ENCODE measurements around the gene AP5S1.
"Not testable (repeated sequence)": the region's sequence is repeated elsewhere in the genome, so short reads cannot be mapped to it uniquely, and the experiment has no call there.

The AP5S1 gene

DNA sequence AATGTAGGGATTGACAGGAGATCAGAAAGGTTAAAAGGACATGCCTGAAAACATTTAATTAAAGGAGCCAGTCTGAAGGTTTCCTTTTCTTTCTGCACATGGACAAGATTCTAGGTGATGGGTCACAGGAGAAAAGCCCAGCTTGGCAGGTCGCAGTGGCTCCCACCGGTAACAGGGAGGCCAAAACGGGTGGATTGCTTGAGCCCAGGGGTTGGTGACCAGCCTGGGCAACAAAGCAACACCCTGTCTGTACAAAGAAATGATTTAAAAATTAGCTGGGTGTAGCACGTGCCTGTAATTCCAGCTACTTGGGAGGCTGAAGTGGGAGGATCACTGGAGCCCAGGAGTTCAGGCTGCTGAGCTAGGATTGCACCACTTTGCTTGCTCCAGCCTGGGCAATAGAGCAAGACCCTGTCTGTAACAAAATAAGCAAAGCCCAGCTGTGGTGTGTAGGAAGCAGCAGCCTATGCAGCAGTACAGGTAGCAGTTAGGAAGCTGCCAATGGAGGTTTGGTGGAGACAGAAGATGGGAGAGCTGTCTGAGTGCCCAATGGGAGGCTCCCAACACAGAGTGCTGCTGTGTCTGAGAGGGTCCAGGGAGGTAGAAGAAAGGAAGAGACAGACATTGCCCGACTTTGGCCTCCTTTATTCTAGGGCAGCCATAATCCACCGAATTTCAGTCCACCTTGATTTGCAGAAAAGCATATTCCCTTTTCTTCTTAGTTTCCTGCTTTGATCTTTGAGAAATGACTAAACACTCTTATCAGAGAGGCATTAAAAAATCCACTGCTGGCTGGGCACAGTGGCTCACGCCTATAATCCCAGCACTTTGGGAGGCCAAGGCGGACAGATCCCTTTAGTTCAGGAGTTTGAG is 7.1 kb upstream of the AP5S1 start:
- no peak for DNase-seq (ENCODE audit: low read depth in 2 of 2)

DNA sequence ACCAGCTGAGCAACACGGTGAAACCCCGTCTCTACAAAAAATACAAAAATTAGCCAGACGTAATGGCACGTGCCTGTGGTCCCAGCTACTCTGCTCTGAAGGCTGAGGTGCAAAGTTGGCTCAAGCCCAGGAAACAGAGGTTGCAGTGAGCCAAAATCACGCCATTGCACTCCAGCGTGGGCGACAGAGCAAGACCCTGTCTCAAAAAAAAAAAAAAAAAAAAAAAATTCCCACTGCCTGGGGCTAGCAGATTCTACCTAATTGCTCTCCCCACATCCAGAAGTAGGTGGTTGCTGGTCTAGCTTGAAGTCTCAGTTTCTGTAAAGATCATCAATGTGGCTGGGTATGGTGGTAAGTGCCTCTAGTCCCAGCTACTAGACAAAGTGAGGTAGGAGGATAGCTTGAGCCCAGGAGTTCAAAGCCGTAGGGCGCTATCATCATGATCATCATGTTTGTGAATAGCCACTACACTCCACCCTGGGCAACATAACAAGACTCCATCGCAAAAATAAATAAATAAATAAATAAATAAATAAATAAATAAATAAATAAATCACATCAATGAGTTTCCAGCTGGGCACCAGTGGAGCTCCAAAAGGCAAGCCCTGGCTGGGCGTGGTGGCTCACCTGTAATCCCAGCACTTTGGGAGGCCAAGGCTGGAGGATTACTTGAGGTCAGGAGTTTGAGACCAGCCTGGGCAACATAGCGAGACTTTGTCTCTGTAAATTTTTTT is 6.3 kb upstream of the AP5S1 start:
- no peak for DNase-seq (ENCODE audit: low read depth in 2 of 2)

DNA sequence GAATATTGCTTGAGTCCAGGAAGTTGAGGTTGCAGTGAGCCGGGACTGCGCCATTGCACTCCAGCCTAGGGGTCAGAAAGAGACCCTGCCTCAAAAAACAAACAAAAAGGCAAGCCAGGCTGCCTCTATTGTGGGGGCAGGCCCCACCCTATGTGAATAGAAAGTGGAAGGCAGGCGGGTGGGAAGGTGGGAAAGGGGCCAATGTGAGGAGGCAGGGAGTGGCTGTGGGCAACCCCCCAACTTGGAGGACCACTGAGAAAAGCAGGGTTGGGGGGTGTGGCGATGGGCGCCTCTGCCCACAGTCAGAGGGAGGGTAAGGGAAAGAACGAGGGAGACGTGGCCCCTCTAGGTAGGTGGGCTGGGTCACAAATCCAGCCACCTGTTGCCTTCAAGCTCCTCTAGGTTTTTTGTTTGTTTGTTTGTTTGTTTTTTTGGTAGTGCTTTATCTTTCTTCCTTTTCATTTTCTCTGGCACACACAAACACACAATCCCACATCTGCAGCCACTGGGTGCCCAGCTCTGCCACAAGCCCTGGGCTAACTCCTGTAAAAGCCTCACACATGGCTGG is 5.3 kb upstream of the AP5S1 start:
- DNase-seq (ENCODE audit: low read depth in 2 of 2): no peak

DNA sequence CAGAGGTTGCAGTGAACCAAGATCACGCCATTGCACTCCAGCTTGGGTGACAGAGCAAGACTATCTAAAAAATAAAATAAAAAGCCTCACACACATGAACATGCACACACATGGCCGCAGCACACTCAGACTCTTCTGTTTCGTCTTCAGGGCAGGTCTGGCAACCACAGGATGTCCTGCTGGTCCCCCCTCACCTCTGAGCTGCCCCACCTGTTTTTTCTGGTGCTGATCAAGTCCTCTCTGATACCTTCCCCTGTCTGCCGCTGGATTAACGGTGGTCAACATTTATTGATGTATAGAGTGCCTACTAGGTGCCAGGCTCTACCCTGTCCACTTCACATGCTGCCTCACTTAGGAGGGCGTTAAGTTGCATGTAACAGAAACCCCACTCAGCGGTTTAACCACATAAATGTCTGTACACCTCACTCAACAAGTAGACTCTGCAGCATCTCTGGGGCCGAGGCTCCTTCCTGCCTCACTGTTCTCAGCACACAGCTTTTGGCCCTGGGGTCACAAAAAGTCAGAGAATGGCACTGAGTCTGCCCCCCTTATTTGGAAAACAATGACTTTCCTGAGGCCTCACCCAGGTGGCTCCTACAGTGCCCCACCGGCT is 4.5 kb upstream of the AP5S1 start:
- no peak for DNase-seq (ENCODE audit: low read depth in 2 of 2)

DNA sequence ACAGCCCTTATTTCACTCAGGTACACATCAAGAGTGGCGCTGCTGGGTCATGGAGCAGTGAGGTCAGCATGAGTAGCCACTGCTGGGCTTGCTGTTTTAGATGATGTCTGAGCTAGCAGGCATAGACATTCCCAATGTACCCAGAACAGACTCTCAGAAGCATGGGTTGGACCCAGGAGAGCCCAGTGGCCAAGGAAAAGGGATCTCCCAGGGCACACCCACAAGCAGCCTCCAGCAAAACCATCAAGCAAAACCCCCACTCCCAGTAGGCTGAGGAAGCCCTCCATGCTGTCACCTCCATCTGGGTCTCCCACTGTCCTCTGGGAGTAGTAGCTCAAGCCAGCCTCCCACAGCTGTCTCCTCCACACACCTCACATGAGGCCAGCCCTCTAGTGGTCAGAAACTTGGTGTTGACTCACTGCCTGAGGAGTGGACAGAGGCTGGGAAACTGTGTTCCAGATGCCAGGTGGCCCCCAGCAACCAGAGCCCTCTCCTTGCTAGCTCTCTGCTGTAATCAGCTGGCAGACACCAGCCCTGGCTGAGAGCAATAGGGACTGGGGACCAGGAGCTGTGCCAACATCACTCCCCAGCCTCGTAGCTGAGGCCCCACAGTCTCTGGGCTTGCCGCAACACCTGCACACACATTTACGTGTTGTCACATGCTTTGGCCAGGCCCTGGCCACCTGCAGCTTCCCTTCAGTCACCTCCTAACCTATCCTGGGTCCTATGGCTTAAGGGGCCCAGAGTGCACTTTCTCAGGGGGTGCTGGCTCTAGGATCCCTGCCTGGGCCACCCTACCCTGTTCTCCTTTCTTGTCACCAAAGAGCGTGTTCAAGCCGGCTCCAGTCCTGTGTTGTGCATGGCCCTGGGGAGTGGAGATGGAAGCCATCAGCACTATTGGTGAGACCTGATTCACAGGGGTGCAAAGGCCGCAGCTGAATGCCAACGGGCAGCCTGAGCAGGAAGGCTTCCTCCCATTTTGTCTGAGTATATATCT is 1.9 kb upstream of the AP5S1 start:
- DNase-seq (ENCODE audit: low read depth in 2 of 2): no peak

DNA sequence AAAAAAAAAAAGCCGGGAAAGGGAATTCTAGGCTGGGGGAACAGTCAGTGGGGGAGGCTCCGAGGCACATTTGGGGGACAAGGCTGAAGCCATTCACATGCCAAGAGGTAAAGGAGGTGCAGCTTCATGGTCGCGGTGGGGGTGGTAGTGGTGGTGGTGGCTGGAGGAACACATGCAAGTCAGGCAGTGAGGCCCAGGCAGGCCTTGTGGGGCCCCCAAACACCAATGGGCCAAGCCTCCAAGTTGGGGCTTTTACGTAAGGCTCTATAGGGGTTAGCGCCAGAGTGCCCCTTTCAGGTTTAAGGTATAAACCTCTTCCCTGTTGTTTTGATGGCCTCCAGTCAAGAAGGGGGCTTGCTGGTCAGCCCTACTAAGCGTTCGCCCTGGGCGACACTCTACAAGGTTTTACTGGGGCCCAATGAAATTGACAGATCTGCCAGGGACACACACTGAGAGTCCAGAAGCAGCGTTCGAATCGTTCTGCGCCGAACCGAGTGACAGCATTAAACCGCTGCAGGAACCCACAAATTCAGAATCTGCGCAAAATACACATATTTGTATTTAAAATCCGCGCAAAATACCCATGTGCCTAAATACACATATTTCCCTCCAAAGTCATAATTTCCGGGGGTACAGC is 818 bp upstream of the AP5S1 start:
- DNase-seq (ENCODE audit: low read depth in 2 of 2): no peak

DNA sequence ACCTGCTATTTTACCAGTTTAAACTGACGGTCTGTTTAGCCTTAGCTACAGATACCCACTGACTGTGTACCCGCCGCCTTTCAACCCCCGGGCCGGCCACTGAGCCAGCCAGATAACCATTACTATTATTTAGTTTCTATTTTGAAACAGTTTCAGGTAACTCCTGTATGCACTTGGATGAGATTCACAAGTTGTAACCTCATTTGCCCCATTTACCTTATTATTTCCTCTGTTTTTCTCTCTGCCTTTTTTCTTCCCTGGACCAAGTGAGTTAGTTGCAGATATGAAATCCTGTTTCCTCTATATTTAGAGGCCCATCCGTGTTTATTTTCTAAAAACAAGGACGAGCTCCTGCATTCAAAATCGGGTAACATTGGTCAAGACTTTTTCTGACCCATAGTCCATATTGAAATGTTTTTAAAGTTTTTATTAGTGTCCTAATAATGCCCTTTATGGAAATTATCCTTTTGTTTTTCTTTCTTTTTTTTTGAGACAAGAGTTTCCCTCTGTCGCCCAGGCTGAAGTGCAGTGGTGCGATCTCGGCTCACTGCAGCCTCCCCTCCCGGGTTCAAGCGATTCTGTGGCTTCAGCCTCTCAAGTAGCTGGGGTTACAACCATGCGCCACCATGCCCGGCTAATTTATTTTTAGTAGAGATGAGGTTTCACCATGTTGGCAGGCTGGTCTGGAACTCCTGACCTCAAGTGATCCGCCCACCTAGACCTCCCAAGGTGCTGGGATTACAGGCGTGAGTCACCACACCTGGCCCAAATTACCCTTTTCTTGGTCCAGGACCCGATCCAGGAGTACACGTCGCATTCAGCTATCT is 767 bp downstream of the AP5S1 start:
- DNase-seq (ENCODE audit: low read depth in 2 of 2): no peak

DNA sequence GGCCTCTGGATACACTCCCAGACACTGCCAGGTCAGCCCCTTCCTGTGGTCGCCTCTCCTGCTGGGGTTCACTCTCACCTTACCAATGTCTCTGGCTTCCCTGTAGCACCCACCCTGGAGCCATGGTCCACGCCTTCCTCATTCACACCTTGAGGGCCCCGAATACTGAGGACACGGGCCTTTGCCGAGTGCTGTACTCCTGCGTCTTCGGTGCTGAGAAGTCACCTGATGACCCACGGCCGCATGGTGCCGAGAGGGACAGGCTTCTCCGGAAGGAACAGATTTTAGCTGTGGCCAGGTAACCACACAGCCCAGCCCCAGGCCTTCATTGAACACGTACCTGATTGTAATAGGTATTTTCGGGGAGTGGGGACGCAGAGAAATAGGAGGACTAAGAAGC is 1.6 kb downstream of the AP5S1 start:
- DNase-seq (ENCODE audit: low read depth in 2 of 2): no peak

DNA sequence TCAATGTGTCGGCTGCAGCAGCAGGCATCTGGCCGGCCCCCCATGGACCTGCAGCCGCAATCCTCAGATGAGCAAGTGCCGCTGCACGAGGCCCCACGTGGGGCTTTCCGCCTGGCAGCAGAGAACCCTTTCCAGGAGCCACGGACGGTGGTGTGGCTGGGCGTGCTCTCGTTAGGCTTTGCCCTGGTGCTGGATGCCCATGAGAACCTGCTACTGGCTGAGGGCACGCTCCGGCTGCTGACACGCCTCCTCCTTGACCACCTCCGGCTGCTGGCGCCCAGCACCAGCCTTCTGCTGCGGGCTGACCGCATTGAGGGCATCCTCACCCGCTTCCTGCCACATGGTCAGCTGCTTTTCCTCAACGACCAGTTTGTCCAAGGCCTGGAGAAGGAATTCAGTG is 3.5 kb downstream of the AP5S1 start:
- DNase-seq (ENCODE audit: low read depth in 2 of 2): no peak

DNA sequence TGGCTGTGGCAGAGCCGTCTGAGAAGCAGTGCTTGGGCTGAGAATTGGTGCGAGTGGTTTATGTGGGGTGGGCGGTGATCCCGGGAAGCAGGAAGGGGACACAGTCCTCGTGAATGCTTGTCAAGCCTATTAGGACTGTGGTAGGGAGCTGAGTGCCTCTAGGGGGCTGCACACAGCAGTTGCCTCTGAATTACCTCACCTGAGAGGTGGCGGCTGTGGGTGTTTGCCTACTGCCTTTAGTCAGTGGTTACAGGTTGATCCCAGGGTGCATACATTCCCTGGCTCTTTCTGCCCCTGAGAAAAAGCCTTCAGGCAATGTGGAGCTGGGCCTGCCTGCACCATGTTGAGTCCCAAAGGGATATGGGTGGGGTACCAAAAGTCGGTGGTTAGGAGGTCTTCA is 5.2 kb downstream of the AP5S1 start:
- DNase-seq (ENCODE audit: low read depth in 2 of 2): no peak

DNA sequence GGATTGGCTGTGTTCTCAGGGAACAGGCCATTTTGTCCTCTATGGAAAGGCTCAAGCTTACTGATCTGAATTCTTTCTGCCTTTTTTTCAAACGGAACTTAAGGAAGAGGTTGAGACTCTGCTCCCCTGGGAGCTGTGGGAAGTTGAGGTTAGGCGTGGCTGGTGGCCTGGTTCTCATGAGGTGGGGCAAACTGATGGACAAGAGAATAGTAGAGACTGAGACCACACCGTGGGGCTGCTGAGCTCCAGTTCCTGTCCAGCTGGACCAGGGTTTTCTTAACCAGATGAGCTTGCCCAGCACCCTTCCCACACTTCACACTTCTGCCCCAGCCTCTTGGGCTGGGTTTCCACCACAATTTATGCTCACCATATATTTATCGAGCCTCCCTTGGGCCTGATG is 6.1 kb downstream of the AP5S1 start:
- no peak for DNase-seq (ENCODE audit: low read depth in 2 of 2)

DNA sequence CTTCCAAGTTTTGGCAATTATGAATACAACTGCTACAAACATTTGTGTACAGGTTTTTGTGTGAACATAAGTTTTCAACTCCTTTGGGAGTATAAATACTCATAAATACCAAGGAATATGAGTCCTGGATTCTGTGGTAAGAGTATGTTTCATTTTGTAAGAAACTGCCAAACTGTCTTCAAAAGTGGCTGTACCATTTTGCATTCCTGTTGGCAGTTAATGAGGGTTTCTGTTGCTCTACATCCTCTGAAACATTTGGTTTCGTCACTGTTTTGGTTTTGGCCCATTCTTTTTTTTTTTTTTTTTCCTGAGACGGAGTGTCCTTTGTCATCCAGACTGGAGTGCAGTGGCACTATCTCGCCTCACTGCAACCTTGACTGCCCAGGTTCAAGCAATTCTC is 8.5 kb downstream of the AP5S1 start:
- DNase-seq (ENCODE audit: low read depth in 2 of 2): no peak

DNA sequence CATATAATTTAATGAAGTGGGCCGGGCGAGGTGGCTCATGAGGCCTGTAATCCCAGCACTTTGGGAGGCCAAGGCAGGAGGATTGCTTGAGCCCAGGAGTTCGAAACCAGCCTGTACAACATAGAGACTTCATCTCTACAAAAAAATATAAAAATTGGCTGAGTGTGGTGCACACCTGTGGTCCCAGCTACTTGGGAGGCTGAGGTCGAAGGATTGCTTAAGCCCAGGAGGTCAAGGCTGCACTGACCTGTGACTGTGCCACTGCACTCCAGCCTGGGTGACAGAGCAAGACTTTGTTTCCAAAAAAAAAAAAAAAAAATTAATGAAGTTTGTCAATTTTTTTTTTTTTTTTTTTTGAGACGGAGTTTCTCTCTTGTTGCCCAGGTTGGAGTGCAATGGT is 9.5 kb downstream of the AP5S1 start:
- not testable (repeated sequence) for DNase-seq (ENCODE audit: low read depth in 2 of 2)

DNA sequence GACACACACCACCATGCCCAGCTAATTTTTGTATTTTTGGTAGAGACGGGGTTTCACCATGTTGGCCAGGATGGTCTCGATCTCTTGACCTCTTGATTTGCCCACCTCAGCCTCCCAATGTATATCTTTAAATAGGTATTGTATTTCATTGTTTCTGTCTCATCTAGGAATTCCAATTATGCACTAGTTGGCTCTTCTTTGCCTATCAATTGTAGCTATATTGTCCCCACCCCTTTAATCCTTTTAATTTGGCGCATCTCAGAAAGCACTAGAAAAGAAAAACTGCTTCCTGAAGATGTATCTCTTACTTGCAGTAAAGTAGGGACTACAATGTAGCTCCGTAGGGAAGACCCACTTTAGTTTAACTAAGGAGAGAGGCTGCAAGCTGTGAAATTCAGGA is 15.8 kb downstream of the AP5S1 start:
- no peak for DNase-seq (ENCODE audit: low read depth in 2 of 2)

DNA sequence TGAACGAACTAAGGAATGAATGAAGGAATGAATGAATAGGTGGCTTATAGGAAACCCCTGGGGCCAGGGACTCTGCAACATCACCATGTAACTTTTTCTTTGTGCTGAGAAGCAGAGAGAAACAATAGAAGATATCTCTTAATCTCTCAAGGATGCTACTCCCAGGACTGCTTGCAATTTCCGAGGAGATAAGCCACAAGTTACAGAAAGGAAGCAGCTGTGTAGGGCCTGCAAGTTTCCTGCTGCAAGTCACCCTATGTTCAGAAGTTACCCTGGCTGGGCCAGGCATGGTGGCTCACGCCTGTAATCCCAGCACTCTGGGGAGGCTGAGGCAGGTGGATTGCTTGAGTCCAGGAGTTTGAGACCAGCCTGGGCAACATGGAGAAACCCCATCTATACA is 19.0 kb downstream of the AP5S1 start:
- DNase-seq (ENCODE audit: low read depth in 2 of 2): no peak

DNA sequence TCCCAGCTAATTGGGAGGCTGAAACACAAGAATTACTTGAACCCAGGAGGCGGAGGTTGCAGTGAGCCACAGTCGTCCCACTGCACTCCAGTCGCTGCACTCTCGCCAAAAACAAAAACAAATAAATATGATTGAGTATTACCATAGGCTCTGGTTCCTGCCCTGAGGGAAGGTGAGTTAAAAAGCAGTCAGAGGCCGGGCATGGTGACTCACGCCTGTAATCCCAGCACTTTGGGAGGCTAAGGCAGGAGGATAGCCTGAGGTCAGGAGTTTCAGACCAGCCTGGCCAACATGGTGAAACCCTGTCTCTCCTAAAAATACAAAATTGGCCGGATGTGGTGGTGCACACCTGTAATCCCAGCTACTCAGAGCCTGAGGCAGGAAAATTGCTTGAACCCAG is 19.9 kb downstream of the AP5S1 start:
- not testable (repeated sequence) for DNase-seq (ENCODE audit: low read depth in 2 of 2)

DNA sequence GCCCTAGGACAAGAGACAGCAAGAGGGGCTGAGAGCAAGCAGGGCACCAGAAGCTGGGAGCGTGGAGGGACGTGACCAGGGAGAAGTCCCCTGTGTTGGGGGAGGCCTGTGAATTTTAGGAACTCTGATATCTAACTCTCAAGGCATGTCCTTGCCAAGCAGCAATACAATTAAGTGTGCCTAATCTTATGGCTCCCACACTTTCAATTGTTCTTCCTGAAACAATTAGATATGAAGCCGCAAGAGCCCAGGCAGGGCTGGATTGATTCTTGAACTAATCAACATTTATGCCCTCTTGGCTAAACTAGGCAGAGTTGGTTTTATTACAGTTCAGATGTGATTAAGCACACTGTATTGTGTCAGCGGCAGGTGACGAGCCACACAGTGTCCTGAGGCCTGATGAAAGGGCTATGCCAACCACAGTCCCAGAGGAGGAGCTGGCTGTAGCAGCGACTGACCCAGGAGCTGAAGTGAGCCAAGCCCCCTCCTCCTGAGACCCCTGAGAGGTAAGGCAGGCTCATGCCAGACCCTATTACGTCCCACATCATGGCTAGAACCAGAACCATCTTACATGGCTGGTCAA is 22.1 kb downstream of the AP5S1 start:
- no peak for DNase-seq (ENCODE audit: low read depth in 2 of 2)

DNA sequence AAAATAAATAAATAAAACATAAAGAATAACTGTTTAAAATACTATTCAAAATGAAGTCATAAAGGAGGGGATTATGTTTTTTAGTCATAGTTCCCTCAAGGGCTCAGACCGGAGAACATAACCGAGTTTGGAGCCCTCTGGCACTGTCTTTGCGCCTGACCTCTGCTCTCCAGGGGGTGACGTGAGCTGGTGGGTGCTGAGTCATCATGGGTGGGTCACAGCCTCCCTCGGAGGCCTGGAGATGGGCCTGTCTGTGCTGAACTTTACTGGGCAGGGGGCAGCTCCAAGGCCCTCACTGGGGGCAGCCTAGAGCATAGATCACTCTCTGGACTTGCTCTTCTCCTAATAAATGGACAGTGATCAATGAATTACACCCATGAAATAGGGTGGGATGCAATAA is 23.1 kb downstream of the AP5S1 start:
- DNase-seq (ENCODE audit: low read depth in 2 of 2): no peak

DNA sequence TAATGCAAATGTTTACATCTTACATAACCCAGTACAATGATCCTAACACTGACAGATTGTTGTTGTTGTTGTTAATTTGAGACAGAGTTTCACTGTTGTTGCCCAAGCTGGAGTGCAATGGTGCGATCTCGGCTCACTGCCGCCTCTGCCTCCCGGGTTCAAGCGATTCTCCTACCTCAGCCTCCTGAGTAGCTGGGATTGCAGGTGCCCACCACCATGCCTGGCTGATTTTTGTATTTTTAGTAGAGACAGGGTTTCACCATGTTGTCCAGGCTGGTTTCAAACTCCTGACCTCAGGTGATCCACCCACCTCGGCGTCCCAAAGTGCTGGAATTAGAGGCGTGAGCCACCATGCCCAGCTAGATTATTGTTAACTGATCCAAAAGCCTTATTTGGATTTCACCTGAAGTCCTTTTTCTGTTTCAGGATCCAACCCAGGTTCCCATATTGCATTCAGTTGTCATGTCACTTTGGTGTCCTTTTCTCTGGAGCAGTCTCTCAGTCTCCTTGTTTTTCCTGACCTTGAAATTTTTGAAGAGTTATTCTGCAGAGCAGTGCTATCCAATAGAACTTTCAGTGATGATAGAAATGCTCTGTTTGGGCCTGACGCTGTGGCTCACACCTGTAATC is 23.8 kb downstream of the AP5S1 start:
- DNase-seq (ENCODE audit: low read depth in 2 of 2): not testable (repeated sequence)
